HG03432 (cell line): Measurements from ENCODE around the gene BUD23.
"Not testable (repeated sequence)": the region's sequence is repeated elsewhere in the genome, so short reads cannot be mapped to it uniquely, and the experiment has no call there.

Source experiments
- ATAC-seq: cut with Tn5 transposase; IDR thresholded peaks from one replicate; pipeline ENCODE4 v1.9.1; 2021; ENCODE audit warnings: mild to moderate bottlenecking, moderate library complexity; ENCODE audit not compliant: unreplicated experiment

Gene BUD23

DNA sequence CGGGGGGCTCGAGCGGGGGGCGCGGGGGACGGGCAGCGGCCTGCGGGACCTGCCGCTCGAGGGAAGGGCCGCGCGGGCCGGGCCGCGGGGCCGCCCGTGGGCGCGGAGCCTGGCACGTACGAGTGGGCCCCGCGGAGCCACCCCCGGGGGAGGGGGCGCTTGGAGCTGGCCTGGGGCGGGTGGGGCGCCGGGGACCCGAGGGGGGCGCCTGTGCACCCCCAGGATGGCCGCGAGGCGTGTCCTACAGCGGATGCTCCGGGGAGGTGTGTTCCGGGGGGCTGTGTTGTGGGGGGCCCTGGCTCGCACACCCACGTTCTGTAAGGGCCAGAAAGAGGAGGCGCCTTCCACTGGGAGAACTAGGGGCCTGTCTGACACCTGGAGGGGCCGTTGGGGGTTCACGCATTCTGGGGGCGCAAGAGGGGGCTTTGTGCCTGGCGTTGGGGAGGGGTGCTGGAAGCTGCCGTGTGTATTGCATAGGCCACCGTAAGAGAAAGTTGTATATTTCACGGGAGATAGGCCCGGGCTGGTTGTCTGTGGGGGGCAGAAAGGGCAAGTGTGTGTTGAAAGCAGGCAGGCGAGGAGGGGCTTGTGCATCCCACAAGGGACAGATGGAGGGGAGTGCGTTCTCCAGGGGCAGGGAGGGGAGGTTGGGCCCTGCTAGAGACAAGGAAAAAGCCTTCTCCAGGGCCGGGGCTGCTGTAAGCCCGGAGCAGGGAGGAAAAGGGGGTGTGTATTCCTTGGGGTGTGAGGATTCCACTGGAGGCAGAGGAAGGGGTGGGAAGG is 15.1 kb upstream of the BUD23 start:
- ATAC-seq = peak; percentile 15

DNA sequence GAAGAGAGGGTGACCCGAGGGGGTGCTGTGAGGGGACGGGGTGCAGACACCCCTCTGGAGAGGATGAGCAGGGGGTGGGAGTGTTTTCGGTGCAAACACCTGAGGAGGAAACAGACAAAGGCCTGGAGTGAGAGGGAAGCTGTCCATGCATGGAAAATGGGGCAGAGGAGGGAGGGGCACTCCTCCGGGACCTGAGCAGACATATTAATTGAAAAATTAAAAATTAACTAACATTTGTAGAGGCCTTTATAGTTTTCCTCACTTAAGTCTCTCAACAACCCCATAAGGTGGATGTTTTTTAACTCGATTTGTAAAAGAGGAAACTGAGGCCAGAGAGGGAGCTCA is 14.5 kb upstream of the BUD23 start:
- no peak for ATAC-seq

- no peak for ATAC-seq
Measured at GRCh38 chr7:73669288-73669701, 14.1 kb upstream of the BUD23 start.

DNA sequence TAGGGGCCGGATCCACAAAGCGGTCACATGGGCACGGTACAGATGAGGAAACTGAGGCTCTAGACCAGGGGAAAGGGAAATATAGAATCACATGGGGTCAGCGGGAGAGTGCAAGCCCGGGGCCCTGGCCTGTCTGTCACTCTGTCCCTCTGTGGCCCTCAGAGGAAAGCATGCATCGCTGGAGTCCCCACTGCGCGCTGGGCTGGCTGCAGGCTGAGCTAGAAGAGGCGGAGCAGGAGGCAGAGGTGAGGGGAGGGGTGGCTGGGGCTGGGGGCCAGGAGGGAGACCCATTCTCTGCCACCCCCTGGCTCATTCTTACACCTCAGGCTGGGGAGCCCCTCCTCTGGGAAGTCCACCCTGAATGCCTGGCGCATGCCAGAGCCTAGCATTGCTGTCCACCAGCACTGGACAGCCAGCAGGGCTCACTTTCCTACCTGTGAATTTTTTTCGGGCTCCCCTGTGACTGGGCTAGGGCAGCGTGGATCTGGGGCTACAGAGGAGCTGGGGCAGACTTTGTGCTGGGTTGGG is 13.5 kb upstream of the BUD23 start:
- no peak for ATAC-seq

GRCh38 chr7:73671322-73671661 is 12.1 kb upstream of the BUD23 start:
- ATAC-seq = no peak

- ATAC-seq = no peak
Measured at GRCh38 chr7:73671857-73672445, 11.4 kb upstream of the BUD23 start.

- no peak for ATAC-seq
Measured at GRCh38 chr7:73674468-73675124, 8.8 kb upstream of the BUD23 start.

- ATAC-seq = not testable (repeated sequence)
Measured at GRCh38 chr7:73676062-73676461, 7.3 kb upstream of the BUD23 start.

DNA sequence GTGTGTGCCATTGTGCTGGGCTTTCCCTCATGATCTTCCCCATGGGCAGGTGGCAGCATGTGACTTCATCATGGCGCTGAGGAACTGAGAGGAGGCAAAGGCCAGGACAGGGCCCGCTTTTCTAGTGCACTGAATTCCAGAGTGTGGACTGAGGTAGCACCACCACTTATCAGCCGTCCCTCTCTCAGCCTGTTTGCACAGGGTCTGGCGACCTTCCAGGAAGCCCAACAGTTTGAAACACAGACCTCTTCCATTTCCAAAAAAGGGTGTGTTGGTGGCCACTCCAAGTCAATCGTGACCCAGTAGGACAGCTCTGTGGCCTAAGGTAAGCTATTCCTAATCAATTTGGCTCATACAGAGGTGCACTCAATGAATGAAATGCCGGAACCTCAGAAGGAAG is 4.5 kb upstream of the BUD23 start:
- no peak for ATAC-seq

DNA sequence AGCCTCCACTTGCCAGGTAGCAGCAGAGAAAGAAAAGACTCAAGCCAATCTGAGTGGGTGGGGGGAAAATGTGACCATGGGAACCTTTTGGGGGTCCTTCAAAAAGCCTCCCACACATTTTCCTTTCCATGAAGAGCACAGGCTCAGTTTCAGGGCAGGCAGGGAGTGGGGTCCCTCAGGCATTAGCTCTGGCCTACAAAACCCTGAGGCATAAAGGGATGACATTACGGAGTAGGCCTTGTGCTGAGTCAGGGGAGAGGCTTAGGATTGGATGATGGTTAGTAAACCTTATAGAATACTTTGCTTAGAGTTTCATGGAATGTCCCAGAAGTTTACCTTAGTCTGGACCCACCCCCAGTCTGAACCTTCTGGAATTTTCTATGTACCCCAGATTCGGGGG is 3.7 kb upstream of the BUD23 start:
- no peak for ATAC-seq

- ATAC-seq = no peak
Measured at GRCh38 chr7:73680501-73680900, 2.9 kb upstream of the BUD23 start.

DNA sequence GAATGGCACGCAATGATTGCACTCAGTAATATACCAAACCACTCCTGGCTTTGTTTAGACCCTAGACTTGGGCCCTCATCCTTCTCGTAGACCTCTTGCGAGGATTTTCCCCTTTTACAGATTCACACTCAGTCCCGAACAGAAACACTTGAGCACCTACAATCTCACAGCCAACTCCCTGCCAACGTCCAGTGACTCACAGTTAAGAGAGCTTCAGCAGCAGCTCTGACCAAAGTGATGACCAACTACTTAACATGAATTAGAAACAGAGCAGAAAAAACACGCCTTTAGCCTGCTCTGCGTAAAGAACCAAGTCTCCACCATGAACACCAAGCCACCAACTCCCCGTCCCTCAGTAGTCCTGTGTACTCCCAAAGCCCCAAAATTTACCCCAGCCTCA is 2.4 kb upstream of the BUD23 start:
- ATAC-seq = no peak

DNA sequence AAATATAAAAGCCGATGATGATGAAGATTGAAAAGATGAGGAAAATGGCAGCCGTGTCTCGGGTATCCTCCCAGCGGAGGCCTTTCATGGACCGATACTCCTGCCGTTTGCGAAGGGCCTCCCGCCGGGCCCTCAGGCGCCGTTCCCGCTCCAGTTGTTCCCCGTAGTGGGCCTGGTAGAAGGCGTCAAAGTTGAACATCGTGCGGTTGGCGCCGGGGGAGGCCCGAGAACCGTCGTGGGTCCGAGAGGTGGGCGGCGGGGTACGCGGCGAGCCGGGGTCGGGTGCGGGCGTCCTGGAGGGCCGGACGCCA is 697 bp upstream of the BUD23 start:
- no peak for ATAC-seq

DNA sequence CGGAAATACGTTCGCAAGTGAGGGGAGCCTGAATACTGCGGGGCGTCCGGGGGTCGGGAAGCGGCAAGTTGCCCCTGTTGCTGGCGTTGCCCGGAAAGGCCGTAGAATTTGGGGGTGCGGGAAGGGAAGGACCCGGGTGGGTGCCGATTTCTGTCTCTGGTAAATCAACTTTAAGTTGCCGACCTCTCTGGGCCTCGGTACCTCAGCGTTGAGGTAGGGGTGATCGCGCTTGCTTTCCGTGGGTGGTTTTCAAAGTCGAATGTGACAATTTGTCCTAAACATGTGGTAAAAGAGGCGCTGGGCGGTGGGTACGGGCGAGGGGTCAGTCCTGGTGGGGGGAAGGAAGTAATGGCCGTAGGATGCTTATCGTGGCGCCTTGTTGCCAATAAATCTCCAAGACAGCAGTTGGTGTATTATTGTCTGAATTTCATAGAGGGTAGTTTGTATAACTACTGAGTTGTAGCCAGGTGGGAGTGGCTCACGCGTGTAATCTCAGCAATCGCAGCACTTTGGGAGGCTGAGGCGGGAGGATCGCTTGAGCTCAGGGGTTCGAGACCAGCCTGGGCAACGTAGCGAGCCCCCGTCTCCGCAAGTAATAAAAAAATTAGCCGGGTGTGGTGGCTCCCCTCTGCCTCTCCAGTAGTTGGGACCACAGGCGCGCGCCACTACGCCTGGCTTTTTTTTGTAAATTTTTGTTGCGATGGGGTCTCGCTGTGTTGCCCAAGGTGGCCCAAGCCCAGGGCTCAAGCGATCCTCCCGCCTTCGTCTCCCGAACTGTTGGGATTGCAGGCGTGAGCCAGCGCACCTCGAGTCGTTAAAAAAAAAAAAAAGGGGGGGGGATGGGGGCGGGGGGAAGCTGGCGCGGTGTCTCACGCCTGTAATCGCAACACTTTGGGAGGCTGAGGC is 644 bp downstream of the BUD23 start:
- peak; percentile 6 for ATAC-seq

GRCh38 chr7:73685311-73685710 is 1.9 kb downstream of the BUD23 start:
- no peak for ATAC-seq

DNA sequence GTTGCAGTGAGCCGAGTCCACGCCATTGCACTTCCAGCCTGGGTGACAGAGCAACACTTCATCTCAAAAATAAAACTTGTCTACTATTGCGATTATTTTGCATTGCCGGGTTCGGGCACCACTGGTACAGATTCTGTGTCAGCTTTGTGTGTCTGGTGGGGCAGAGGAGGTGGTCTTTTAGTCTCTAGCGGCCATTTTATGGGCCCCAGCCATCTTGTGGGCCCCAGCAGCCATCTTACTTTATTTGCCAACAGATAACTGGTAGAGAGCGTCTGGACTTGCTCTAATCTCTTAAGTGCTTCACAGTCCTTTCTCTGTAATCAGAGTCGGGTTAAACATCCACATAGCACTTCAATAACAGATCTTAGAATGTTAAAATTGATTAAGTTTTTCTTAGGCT is 4.9 kb downstream of the BUD23 start:
- ATAC-seq = no peak

DNA sequence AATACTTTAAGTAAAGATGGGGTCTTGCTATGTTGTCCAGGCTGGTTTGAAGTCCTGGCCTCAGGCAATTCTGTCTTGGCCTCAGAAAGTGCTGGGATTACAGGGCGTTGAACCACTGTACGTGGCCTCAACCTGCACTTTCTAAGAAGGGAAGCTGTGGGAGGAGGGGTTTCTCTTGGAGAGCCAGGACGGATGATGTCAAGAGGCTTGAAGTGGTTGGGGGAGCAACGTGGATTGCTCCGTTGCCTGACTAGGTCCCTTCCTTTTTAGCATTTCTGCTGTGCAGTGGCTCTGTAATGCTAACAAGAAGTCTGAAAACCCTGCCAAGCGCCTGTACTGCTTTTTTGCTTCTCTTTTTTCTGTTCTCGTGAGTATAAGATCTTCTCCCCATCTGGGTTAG is 7.2 kb downstream of the BUD23 start:
- no peak for ATAC-seq

- no peak for ATAC-seq
Measured at GRCh38 chr7:73696372-73696771, 13.0 kb downstream of the BUD23 start.

DNA sequence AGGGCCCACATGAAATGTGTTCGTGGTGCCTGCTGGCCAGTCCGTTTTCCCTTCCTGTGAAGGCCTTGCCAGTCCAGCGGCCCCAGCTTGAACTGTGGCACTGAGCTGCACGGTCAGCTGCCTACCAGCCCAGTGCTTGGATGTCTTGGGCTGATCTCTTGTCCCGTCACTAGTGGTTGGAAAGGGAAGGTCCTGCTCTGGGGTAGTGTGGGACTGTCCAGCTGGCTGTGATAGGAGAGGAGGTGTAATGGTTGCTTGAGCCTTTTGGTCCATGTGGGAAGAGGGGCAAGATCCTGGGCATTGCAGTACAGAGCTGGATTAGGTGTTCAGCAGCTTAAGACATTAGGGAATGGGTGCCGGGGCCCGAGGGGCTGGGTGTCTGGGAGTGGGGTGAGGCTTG is 15.0 kb downstream of the BUD23 start:
- no peak for ATAC-seq

GRCh38 chr7:73699370-73700068 is 16.1 kb downstream of the BUD23 start:
- ATAC-seq = no peak

DNA sequence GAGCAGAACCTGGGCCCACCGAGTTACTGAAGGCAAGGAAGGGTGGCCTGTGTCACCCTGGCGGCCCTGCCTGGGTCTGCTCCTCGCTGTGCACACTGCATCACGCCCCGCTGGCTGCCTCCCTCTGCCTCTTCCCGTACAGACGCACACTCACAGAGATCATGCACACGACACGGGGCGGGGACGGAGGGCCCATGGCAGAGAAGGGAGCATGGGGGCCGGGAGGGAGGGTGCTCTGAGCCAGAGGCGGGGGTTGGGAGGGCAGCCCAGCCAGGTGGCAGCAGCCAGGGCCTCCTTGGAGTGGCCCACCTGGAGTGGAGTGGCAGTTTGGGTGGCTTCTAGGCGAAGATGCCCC is 16.6 kb downstream of the BUD23 start:
- ATAC-seq = no peak
